Central memory CD8-positive, alpha-beta T cell (primary cell): Measurements from ENCODE around the gene ANGPTL4.
A peak's percentile ranks its signal among the peaks of the same experiment; 100 is the strongest.
"Not testable (repeated sequence)": the region's sequence is repeated elsewhere in the genome, so short reads cannot be mapped to it uniquely, and the experiment has no call there.

Experiments used
- ATAC-seq: fragments of 150-1000 bp; cut with Tn5 transposase; replicated peaks from 2 replicates; pipeline ENCODE4 v1.10.0; 2022; ENCODE audit warnings: mild to moderate bottlenecking, moderate FRiP score, moderate number of reproducible peaks; ENCODE audit not compliant: poor library complexity, severe bottlenecking; ENCODE audit errors: extremely low read depth
- DNase-seq, 2 donors: peaks; one replicate each; pipeline ENCODE4 v3.0.0; 2021; ENCODE audit warnings: low spot score in 2 of 2
- H3K27ac Mint-ChIP-seq: one replicate; pipeline ENCODE4 v1.8.0; 2022; ENCODE audit warnings: low read depth, mild to moderate bottlenecking, moderate library complexity, mixed read lengths
- H3K27me3 Mint-ChIP-seq: one replicate; pipeline ENCODE4 v1.8.0; 2022; ENCODE audit warnings: mixed read lengths
- H3K36me3 Mint-ChIP-seq: one replicate; pipeline ENCODE4 v1.8.0; 2022; ENCODE audit warnings: mild to moderate bottlenecking, moderate library complexity, mixed read lengths; ENCODE audit not compliant: insufficient read depth
- H3K4me1 Mint-ChIP-seq: one replicate; pipeline ENCODE4 v1.8.0; 2022; ENCODE audit warnings: mixed read lengths
- H3K4me3 Mint-ChIP-seq: one replicate; pipeline ENCODE4 v1.8.0; 2022; ENCODE audit warnings: mild to moderate bottlenecking, moderate library complexity, mixed read lengths
- H3K9me3 Mint-ChIP-seq: one replicate; pipeline ENCODE4 v1.8.0; 2022; ENCODE audit warnings: mixed read lengths

ANGPTL4 gene

DNA sequence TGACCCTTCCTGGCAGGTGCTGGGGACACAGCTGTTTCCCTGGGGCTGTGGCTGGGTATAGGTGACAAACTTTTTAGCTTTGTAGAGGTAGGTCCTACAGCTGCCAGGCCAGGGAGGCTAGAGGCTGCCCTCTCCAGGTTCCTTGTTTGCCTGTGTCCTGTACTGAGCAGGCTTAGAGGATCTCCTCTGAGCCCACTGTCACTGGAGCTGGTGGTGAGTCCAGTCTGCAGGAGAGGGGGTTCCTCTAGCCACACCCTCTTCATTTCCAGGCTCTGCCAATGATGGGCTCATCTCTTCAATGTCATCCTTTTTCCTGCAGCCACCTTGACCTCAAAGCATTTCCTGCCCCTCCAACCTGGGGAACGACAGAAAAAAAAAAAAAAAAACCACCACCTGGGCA, 13.6 kb downstream of the ANGPTL4 start:
- Mint-ChIP-seq H3K9me3 (no peaks in the 10 kb centered on the region), H3K27me3 (no peaks in the 10 kb centered on the region), H3K27ac (no peak overlapping the region), H3K4me1 (no peaks in the 10 kb centered on the region), H3K4me3 (no peak overlapping the region), H3K36me3 (no peaks in the 10 kb centered on the region)
- ATAC-seq (no peak), DNase-seq (no peak)

DNA sequence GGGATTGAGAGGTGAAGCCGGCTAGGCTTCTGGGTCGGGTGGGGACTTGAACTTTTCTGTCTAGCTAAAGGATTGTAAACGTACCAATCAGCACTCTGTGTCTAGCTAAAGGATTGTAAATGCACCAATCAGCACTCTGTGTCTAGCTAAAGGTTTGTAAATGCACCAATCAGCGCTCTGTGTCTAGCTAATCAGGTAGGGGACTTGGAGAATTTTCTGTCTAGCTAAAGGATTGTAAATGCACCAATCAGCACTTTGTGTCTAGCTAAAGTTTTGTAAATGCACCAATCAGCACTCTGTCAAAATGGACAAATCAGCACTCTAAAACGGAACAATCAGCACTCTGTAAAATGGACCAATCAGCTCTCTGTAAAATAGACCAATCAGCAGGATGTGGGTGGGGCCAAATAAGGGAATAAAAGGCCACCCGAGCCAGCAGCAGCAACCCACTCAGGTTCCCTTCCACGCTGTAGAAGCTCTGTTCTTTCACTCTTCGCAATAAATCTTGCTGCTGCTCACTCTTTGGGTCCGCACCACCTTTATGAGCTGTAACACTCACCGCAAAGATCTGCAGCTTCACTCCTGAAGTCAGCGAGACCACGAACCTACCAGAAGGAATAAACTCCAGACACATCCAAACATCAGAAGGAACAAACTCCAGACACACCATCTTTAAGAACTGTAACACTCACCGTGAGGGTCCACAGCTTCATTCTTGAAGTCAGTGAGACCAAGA, 15.4 kb downstream of the ANGPTL4 start:
- DNase-seq, H3K27ac Mint-ChIP-seq, H3K4me1 Mint-ChIP-seq, H3K9me3 Mint-ChIP-seq, ATAC-seq, H3K27me3 Mint-ChIP-seq, H3K4me3 Mint-ChIP-seq, H3K36me3 Mint-ChIP-seq: not testable (repeated sequence)

DNA sequence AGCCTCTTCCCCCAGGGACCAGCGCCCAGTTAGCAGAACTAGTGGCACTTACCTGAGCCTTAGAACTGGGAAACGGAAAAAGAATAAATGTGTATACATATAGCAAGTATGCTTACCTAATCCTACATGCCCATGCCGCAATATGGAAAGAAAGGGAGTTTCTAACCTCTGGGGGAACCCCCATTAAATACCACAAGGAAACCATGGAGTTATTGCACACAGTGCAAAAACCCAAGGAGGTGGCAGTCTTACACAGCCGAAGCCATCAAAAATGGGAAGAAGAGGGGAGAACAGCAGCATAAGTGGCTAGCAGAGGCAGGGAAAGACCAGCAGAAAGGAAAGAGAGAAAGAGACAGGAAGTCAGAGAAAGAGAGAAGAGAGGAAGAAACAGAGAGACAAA, 20.6 kb downstream of the ANGPTL4 start:
- not testable (repeated sequence) for H3K4me3 Mint-ChIP-seq, H3K36me3 Mint-ChIP-seq, ATAC-seq, H3K9me3 Mint-ChIP-seq, H3K4me1 Mint-ChIP-seq, DNase-seq, H3K27ac Mint-ChIP-seq, H3K27me3 Mint-ChIP-seq

DNA sequence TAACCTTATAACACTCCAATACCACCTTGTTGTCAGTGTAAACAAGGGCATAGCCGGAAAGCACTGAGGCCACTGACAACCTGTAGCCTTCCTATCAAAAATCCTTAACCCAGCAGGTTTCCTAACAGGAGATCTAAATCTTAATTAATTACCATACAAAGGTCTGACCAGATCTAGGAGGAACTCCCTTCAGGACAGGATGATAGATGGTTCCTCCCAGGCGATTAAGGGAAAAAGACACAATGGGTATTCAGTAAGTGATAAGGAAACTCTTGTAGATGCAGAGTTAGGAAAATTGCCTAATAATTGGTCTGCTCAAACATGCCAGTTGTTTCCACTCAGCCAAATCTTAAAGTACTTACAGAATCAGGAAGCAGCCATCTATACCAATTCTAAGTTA, 21.1 kb downstream of the ANGPTL4 start:
- not testable (repeated sequence) for DNase-seq, ATAC-seq, H3K27ac Mint-ChIP-seq, H3K9me3 Mint-ChIP-seq, H3K4me3 Mint-ChIP-seq, H3K27me3 Mint-ChIP-seq, H3K36me3 Mint-ChIP-seq, H3K4me1 Mint-ChIP-seq

DNA sequence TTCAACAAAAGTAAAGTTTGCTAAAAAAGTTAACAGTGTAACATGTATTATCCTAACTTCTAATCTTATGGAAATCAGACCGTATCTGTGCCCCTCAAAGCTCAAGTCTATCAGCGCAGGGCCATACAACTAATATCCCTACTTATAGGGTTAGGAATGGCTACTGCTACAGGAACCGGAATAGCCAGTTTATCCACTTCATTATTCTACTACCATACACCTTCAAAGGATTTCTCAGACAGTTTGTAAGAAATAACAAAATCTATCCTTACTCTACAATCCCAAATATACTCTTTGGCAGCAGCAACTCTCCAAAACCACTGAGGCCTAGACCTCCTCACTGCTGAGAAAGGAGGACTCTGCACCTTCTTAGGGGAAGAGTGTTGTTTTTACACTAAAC, 21.6 kb downstream of the ANGPTL4 start:
- H3K4me3 Mint-ChIP-seq, H3K27ac Mint-ChIP-seq, H3K27me3 Mint-ChIP-seq, H3K9me3 Mint-ChIP-seq, H3K36me3 Mint-ChIP-seq, ATAC-seq, DNase-seq, H3K4me1 Mint-ChIP-seq: not testable (repeated sequence)

DNA sequence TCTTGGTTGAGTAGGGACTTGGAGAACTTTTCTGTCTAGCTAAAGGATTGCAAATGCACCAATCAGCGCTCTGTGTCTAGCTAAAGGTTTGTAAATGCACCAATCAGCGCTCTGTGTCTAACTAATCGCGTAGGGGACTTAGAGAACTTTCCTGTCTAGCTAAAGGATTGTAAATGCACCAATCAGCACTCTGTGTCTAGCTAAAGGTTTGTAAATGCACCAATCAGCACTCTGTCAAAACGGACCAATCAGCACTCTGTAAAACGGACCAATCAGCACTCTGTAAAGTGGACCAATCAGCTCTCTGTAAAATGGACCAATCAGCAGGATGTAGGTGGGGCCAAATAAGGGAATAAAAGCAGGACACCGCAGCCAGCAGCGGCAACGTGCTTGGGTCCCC, 22.5 kb downstream of the ANGPTL4 start:
- not testable (repeated sequence) for H3K36me3 Mint-ChIP-seq, H3K27me3 Mint-ChIP-seq, H3K27ac Mint-ChIP-seq, ATAC-seq, H3K9me3 Mint-ChIP-seq, DNase-seq, H3K4me3 Mint-ChIP-seq, H3K4me1 Mint-ChIP-seq

DNA sequence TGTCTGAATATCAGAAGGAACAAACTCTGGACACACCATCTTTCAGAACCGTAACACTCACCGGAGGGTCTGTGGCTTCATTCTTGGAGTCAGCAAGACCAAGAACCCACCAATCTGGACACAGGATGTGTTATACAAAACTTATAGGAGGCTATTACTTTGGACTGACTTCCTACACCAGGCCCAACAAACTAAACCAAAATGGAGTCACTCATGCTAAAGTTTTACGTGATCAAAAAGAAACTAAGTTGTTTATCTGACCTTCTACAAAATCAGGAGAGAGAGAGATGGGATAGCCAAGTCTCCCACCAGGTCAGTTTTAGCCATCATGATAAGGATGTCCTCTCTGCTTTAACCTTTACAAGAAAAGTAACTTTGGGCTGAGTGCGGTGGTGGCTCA, 23.0 kb downstream of the ANGPTL4 start:
- H3K9me3 Mint-ChIP-seq: no peaks in the 10 kb centered on the region
- H3K27ac Mint-ChIP-seq: no peak overlapping the region
- no peak overlapping the region for H3K4me3 Mint-ChIP-seq
- ATAC-seq: no peak
- H3K4me1 Mint-ChIP-seq: peaks cover 6% of the 10 kb centered on the region
- peaks cover 7% of the 10 kb centered on the region for H3K36me3 Mint-ChIP-seq
- DNase-seq: no peak
- no peaks in the 10 kb centered on the region for H3K27me3 Mint-ChIP-seq

DNA sequence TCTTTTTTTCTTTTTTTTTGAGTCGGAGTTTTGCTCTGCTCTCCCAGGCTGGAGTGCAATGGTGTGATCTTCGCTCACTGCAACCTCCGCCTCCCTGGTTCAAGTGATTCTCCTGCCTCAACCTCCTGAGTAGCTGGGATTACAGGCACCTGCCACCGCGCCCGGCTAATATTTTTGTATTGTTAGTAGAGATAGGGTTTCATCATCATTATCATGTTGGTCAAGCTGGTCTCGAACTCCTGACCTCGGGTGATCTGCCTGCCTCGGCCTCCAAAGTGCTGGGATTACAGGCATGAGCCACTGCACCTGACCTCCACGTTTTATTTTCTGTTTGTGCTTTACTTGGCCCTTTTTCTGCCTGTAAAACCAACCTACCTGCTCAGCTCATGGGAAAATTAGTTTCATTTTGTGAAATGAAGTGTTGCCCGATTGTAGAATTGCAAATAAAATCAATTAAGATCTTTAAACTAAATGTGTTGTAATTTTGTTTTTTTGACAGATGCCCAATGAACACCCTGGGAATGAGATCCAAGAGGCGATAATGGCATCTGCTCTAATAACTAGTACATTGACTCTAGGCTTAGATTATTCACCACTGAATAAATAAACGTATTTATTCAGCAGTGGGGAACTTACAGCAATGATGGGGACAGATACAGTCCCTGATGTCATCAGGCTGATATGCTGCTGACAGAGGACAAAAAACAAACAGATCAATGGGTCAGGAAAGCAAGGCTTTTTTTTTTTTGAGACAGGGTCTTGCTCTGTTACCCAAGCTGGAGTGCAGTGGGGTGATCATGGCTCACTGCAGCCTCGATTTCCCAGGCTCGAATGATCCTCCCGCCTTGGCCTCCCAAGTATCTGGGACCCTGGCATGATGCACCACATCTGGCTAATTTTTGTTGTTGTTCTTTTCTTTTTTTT, 24.0 kb downstream of the ANGPTL4 start:
- no peak overlapping the region for H3K27ac Mint-ChIP-seq
- ATAC-seq: no peak
- peaks cover 9% of the 10 kb centered on the region for H3K4me1 Mint-ChIP-seq
- H3K27me3 Mint-ChIP-seq: no peaks in the 10 kb centered on the region
- no peaks in the 10 kb centered on the region for H3K9me3 Mint-ChIP-seq
- H3K36me3 Mint-ChIP-seq: peaks cover 11% of the 10 kb centered on the region
- DNase-seq: no peak
- H3K4me3 Mint-ChIP-seq: no peak overlapping the region

DNA sequence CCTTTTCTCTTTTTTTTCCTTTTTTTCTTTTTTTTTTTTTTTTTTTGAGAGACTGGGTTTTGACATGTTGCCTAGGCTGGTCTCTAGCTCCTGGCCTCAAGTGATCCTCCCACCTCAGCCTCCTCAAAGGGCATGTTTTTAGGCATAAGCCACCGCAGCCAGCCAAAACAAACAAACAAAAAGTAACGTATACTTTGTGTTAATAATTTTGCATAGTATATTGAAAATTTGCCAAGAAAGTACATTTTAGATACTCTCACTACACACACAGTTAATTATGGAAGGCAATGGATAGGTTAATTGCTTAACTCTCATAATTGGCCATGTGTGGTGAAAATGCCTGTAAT, 24.6 kb downstream of the ANGPTL4 start:
- H3K4me1 Mint-ChIP-seq: peaks cover 15% of the 10 kb centered on the region
- DNase-seq (no peak), ATAC-seq (no peak)
- peaks cover 11% of the 10 kb centered on the region for H3K36me3 Mint-ChIP-seq
- H3K9me3 Mint-ChIP-seq: no peaks in the 10 kb centered on the region
- no peak overlapping the region for H3K27ac Mint-ChIP-seq
- no peaks in the 10 kb centered on the region for H3K27me3 Mint-ChIP-seq
- no peak overlapping the region for H3K4me3 Mint-ChIP-seq

DNA sequence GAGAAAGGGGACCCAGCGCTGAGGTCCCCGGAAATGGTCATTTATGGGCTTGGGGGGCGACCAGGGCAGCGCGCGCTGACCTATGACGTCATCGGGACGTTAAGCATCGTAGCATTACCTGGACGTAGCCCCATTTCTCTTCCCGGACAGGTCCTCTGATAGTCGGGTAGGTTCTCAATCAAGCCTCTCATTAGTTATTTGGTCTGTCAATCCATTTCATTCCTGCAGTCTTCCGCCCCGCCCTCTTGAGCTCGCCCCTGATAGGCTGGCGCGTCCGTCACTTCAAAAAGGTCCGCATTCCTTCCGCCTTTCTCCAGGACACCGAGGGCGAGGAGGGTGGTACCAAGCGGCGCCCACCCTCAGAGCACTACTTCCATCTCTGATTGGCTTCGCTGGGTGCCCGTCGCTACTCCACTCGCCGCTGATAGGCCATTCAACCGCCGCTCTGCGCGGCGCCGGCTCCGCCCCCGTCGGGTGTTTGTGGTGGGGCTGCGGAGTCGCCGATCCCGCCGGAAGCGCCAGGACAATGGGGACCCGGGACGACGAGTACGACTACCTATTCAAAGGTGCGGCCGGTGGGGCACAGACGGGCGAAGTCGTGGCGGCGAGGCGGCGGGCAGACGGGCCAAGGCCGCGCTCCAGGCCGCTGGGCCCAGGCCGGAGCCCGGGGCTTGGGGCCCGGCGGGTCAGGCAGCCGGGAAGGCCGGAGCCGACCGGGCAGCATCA, 26.1 kb downstream of the ANGPTL4 start, which contains the start of gene RAB11B:
TSS of gene RAB11B (plus strand) at position 470 of the 726 bp plus-strand sequence. CDS start at position 527, 57 bp downstream.
- DNase-seq: peak; percentile 89 to 98
- Mint-ChIP-seq H3K4me1 (peaks cover 16% of the 10 kb centered on the region), H3K4me3 (peak within 1 kb of the TSS; percentile 88), H3K27me3 (no peaks in the 10 kb centered on the region), H3K27ac (peak within 1 kb of the TSS; percentile 91), H3K9me3 (no peaks in the 10 kb centered on the region), H3K36me3 (peaks cover 11% of the 10 kb centered on the region)
- peak; percentile 96 for ATAC-seq

DNA sequence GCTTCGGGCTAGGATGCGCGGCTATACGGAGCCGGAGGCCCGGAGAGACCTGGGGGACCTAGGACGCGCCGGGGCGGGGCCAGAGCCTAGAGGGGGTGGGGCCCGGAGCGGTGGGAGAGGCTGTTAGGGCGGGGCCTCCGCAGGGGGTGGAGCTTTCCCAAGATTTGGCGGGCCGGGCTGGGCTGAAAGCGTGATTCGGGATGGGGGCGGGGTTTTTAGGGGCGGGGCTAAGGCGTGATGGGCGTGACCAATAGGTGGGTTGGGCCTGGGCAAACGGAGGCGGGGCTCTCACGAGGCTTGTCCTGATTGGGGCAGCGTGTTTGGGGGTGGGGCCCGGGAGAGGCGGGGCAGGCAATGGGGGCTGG, 26.6 kb downstream of the ANGPTL4 start:
- Mint-ChIP-seq H3K27ac (peak overlapping the region; percentile 91), H3K9me3 (no peaks in the 10 kb centered on the region), H3K4me1 (peaks cover 16% of the 10 kb centered on the region), H3K27me3 (no peaks in the 10 kb centered on the region), H3K4me3 (peak overlapping the region; percentile 88), H3K36me3 (peaks cover 14% of the 10 kb centered on the region)
- peak; percentile 55 for ATAC-seq
- DNase-seq: peak; percentile 84 to 85

DNA sequence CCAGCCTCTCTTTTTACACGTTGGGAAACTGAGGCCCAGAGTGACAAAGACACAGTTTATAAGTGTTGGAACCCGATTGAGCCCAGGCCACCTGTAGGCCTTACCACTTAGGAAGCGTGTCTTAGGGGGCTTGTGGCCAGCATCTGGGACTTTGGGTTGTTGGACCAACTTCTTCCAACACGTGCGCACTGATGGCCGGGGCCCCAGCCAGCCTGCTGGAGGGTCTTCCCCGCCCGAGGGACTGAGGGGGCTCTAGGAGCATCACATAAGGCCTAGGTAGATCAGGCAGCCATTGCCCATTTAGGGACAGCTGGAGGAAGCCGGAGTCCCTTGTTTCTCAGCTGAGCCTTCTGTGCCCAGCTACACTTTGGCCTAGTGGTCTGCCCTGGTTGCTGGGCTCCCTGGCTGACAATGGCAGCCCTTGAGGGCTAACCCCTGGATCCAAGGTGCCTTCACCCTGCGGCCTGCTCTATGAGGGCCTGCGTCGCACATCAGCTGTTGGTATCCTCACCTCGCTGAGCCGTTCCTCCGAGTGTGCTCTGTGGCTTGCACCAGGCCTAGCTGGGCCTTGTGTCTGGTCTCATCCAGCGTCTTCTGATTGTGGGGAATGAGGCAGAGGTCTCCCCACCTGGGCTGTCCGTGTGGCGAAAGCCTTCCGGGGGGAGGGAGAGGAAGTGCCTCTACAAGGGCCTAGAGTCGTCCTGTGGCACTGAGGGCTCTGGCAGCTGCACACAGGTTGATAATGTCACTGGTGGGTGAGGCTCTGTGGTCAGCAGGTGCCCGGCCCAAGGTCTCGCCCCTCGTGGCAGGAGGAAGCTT, 27.5 kb downstream of the ANGPTL4 start:
- Mint-ChIP-seq H3K27me3 (no peaks in the 10 kb centered on the region), H3K4me3 (peak overlapping the region; percentile 88), H3K27ac (peak overlapping the region; percentile 91), H3K36me3 (peaks cover 14% of the 10 kb centered on the region), H3K9me3 (no peaks in the 10 kb centered on the region), H3K4me1 (peaks cover 20% of the 10 kb centered on the region)
- ATAC-seq: no peak
- DNase-seq: no peak
